Activated CD4-positive, alpha-beta T cell treated with anti-CD3 and anti-CD28 coated beads, Interleukin-2, Interleukin-4, amounts not matched to agents 100 ng/mL and 50 ng/mL, durations not matched to agents 16 hours and 8 hours (primary cell): ENCODE measurements around the gene COL5A1.
"Not testable (repeated sequence)": the region's sequence is repeated elsewhere in the genome, so short reads cannot be mapped to it uniquely, and the experiment has no call there.

Experiments used
- DNase-seq: peaks from one replicate; pipeline ENCODE4 v3.0.0-alpha.2; 2020; ENCODE audit warnings: low spot score

The COL5A1 gene

DNA sequence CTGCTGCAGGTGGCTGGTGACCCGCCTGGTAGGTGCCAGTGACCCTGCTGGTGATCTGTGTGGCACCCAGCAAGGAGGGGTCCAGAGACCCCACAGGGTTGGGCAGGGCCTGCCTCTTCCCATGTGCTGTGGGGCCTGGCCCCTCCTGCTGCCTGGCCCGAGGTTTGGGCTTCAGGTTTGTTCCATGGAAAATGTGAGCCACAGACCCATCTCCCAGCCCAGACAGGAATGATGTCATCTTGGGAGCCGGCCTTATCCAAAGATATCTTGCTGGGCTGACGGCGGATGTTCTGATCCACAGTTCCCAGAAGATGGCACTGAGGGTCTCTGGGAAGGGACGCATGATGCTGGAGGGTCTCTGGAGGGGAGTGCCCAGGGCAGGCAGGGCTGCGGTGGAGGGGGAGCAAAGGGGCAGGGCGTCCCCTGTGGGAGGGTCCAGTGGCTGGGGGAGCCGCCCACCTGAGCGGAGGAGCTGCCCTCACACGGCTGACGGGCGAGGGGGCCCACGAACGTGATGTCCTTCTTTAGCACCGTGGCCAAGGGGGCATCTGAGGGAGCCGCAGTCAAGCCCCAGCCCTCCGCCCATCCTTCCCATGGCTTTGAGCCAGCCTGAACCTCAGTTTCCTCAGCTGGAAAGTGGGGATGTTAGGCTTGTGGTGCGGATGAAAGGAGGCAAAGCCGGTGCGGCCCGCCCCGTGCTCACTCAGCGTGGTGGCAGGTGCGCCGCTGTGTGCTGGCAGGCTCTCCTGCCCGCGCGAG lies 68.1 kb downstream of the COL5A1 start:
- no peak for DNase-seq

DNA sequence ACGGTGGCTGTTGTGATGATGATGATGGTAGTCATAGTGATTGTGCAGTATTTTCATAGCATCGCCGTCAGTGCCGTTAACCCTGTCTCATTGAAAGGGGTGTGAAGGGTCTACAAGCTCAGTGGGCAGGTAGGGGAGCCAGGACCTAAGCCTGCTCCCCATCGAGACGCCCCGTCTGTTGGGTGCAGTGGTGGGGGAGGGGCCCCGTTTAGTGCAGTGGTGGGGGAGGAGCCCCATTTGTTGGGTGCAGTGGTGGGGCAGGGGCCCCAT lies 68.6 kb downstream of the COL5A1 start:
- no peak for DNase-seq

DNA sequence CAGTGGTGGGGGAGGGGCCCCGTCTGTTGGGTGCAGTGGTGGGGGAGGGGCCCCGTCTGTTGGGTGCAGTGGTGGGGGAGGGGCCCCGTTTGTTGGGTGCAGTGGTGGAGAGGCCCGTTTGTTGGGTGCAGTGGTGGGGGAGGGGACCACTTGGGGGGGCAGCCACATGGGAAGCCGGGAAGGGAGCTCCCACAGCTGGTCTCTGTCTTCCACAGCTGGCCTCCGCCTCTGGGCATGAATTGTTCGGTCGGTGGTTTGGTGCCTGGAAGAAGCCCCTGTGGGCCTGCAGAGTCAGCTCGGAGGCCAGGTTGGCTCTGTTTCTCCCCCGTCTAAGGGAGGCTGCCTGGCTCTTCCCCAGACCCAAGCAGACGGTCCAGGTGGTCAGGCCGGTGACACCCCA lies 69.3 kb downstream of the COL5A1 start:
- no peak for DNase-seq

DNA sequence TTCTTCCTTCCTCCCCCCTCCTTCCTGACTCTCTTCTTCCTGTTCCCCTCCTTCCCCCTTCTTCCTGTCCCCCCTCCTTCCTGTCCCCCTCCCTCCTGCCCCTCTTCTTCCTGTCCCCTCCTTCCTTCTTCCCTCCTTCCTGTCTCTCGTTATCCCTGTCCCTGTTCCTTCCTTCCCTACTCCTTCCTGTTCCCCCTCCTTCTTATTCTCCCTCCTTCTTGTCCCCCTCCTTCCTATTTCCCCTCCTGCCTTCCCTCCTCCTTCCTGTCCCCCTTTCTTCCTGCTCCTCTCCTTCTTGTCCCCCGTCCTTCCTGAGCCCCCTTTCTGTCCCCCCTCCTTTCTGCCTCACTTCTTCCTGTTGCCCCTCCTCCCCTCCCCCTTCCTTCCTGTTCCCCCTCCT lies 70.6 kb downstream of the COL5A1 start:
- DNase-seq, result no peak

GRCh38 chr9:134712926-134713325 lies 71.3 kb downstream of the COL5A1 start:
- no peak for DNase-seq

- DNase-seq, result not testable (repeated sequence)
These were observed 73.9 kb downstream of the COL5A1 start for GRCh38 chr9:134715536-134715935.

GRCh38 chr9:134716067-134716466 lies 74.5 kb downstream of the COL5A1 start:
- no peak for DNase-seq

DNA sequence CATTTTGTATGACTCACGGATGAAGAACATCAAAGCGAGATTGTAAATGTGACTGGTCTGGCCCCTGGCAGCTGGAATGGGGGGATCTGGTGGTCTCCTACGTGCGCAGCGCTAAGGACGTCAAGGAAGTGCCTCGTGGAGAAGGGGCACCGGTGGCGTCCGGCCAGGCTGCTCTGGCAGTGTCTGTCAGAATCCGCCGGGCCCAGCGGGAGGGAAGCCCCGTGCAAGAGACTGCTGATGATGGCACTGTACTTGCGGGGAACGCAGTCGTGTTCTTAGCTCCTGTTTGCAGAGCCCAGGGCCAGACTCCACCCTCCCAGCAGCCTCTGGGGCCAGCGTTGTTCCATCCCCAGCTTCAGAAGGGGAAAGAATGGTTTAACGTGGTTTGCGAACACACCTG lies 75.5 kb downstream of the COL5A1 start:
- no peak for DNase-seq

DNA sequence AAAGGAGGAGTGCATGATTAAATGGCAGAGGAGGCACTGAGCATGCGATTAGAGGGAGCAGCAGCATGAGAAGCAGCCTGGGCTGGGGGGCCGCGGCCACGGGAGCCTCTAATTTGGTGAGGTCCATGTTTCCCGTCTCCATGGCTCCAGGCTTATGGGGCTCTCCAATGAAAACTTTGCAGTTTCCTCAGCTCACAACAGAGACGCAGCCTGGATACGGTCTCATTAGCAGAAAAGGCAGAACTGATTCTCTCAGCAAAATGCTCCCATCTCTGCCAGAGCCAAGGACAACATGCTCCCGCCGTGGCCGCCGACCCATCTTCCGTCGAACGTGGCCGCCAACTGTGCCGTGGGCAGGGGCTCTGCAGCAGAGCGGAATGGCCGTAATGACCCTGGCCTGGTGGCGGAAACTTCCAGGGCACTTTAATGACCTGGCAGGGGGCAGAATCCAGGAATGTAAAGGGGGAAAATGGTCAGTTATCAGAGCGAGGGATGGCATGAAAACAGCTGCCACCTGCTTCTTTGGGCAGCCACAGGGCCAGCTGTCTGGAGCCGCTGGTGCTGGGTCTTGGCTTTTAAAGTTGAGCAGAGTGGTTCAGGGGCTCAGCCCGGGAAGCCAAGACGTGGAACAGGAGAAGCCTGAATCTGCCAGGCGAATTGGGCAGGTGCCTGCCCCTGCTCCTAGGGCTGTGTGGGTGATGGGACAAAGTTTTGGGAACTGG lies 76.5 kb downstream of the COL5A1 start:
- no peak for DNase-seq

- no peak for DNase-seq
These were observed 77.7 kb downstream of the COL5A1 start for GRCh38 chr9:134719331-134719730.

DNA sequence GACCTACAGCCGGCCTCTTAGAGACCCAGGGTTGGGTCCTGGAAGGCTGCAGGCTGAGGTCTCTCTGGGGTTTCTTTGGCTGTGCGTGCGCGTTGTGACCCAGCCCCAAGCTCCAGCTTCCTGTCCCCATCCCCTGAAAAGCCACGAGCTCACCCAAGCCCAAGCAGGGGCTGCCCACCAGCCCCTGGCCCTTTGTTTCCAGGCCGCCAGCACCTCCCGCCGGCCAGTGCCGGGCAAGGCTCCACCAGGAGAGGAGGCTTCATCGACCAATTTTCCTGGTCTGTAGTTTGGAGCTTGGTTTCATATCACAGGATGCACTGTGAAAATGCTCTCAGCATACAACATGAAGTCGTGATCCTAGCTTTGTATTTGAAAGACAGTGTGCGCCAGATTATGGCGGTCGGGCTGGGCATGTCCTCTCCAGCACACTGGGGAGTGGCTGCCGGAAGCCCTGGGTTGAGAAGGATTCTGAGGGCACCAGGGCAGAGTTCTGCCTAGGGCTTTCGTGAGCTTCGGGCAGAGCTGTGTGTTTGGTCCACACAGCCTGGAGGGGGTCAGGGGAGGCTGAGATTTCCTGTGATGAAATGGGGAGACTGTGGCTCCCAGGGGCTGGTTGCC lies 78.6 kb downstream of the COL5A1 start:
- no peak for DNase-seq

GRCh38 chr9:134720796-134721195 lies 79.2 kb downstream of the COL5A1 start:
- DNase-seq, result no peak

DNA sequence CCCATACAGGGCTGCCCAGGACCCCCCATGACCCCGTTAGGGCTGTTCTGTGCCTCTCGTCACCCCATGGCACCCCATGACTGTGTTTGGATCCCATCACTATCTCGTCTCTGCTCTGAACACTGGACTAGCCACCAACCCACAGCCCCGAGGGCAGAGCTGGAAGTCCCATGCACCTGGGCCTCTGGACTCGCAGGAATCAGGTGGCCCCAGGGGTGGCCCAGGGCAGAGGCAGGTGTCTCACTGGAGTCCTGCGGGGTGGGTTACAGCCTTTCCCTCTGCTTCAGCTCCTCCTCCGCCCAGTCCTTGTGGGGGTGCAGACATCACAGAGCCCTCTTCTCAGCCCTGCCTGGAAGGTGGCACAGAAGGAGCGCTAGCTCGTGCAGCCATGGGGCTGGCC lies 79.7 kb downstream of the COL5A1 start:
- no peak for DNase-seq

GRCh38 chr9:134722120-134722701 lies 80.6 kb downstream of the COL5A1 start:
- no peak for DNase-seq

- no peak for DNase-seq
These were observed 81.4 kb downstream of the COL5A1 start for GRCh38 chr9:134723037-134723436.

DNA sequence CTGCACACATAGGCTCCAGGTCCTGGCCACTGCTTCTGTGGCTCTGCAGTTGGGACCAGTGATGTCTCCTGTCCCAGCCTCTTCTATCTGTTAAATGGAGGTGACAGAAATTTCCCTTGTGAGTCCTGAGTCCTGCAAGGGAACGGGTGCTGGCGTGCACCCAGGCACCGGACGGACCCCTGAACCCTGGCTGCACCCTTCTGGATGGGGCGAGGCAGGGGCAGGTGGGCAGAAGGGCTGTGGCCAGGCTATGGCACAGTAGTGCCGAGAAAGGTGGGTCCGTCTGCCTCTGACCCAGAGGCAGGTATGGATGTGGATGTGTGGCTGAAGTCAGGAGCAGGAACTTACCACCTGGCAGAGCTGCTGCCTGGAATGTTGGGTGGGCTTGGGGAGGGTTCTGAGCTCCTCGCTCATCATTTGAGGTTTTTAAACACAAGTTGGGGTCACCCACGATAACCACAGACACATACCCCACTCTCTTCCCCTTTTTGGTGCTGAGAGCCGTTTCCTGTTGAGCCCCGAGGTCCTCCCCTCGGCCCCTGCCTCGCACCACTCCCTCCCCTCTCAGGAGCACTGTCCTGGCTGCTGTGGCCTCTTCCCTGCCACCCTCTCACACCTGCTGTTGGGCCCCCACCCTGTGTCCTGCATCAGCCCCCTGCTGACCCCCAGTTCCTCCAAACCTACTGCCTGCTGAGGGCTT lies 82.0 kb downstream of the COL5A1 start:
- DNase-seq, result no peak

DNA sequence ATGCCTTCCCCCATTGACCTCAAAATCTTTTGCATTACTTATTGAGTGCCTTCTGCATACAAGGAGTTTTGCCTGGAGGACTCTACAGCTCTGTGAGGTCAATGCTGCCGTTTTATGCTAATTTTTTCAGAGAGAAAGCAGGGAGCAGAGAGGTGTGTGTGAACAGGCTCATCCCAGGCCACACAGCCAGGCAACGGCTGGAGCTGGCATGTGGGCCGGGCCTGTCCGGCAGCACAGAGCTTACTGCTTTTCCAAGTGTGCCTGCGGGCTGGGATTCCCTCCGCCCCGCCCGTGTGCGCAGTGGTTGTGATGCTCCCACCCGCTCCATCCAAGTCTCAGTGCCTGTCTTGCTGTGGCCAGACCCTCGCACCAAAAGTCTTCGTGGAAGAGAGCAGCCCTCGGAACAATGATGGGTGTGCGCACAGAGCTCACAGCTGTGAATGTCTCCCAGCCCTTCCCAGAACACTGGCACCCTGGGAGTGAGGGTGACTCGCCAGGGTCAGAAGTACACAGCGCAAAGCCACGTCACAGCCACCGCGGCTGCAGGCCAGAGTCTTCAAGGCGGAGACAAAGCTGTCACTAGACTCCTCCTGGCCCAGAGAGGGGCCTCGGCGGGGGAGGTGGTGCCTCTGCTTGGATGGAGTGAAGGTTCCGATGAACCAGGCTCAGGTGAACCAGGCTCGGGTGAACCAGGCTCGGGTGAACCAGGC lies 82.8 kb downstream of the COL5A1 start:
- DNase-seq, result no peak

- no peak for DNase-seq
These were observed 83.5 kb downstream of the COL5A1 start for GRCh38 chr9:134724912-134725604.

DNA sequence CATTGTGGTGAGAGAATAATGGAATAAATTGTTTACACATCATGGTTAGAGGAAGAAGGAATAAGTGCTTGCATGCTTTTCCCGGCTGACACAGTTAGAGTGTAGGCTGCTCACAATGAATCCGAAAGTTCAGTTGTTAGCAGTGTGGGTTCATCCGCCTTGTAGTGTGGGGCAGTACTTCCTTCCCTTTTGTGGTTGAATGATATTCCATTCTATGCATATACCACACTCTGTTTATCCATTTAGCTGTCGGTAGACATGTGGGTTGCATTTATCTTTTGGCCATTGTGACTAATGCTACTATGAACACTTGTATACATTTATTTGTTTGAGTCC lies 84.0 kb downstream of the COL5A1 start:
- DNase-seq, result no peak

DNA sequence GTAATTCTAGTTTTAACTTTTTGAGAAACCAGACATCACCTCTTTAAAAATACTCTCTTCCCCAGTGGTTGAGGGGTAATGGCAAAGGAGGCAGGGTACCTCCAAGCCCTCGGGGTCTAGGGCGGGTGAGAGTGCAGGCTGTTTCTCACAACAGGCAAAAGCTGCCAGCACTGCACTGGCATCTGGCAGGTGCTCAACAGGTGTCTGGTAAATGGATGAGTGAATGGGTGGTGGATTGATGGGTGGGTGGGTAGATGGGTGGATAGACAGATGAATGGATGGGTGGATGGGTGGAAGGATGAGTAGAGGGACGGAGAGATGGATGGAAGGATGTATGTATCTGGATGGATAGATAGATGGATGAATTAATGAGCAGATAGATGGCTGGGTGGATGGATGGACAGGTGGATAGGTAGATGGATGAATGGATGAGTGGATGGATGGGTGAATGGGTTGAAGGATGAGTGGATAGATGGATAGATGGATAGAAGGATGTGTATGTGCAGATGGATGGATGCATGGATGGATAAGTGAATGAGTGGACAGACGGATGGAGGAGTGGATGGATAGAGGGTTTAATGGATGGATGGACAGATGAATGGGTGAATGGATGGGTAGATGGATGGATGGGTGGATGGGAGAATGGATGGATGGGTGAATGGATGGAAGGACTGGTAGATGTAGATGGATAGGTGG lies 84.6 kb downstream of the COL5A1 start:
- DNase-seq, result no peak

DNA sequence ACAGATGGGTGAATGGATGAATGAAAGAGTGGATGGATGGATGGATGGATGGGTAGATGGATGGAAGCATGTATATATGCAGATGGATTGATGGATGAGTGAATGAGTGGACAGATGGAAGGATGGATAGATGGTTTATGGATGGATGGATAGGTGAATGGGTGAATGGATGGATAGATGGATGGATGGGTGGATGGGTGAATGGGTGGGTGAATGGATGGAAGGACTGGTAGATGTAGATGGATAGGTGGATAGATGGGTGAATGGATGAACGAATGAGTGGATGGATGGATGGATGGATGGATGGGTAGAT lies 85.1 kb downstream of the COL5A1 start:
- no peak for DNase-seq
